ENCODE measurements around the gene DAG1. TPM values are rescaled to one million over a fixed set of nuclear protein-coding genes. Genes with fewer than 3 reads are reported as not detected.
A peak's percentile ranks its signal among the peaks of the same experiment; 100 is the strongest.

Gene DAG1
- total RNA-seq, 2 experiments from 2014 or later = 10.8 to 14.4 TPM

DNA sequence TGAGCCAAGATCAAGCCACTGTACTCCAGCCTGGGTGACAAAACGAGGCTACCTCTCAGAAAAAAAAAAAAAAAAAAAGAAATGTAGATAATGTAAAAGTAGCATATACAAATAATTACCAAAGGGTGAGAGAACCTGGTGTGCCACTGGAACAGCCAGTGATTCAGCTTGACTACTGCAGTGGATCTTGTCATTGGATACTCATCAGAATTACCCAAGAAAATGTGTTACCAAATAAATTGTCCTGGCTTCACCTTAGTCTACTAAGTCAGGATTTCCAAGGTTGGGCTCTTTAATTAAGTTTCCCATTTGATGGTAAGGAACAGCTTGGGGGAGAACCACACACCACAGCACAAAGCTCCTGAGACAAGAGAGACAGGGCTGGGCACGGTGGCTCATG lies 42.5 kb upstream of the DAG1 start:
- H3K27me3 Mint-ChIP-seq = no peaks in the 10 kb centered on the region
- CTCF ChIA-PET = interaction anchor here (0.7 to 0.9 kb wide), 2 partner anchors 22 to 41 kb away, joined by 3 read pairs; no protein-coding TSS in a partner anchor
- no peak overlapping the region for H3K27ac Mint-ChIP-seq

DNA sequence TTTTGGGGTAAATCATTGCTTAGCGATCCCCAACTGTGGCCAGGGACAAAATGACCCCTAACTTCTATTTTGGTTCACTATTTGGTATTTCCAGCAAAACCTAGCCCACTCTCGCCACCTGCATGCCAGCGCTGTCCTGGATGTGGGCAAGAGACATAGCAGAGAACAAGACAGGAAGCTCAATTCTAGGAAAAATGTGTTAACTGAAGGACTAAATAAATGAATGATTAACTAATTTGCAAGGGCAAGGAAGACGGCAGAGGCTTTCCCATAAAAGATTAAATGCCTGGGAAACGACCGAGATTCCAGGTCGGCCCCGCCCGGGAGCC lies 41.4 kb upstream of the DAG1 start:
- POLR2A ChIA-PET = interaction anchor here (0.7 to 3.8 kb wide), 11 partner anchors 10 to 335 kb away, joined by 3 to 11 read pairs (median 4); partner anchors contain the start of genes DAG1, RHOA and USP4
- CTCF ChIA-PET = interaction anchor here (0.7 to 1.4 kb wide), 7 partner anchors 12 to 20 kb away, joined by 3 to 8 read pairs (median 3); partner anchors contain the start of genes RHOA and TCTA
- ATAC-seq = peak; percentile 2
- Mint-ChIP-seq H3K9me3 (no peaks in the 10 kb centered on the region), H3K4me3 (peak overlapping the region; percentile 84), H3K36me3 (ENCODE audit: low read depth) (peaks cover 2% of the 10 kb centered on the region), H3K27ac (peak overlapping the region; percentile 94), H3K4me1 (ENCODE audit: low read depth) (peaks cover 18% of the 10 kb centered on the region), H3K27me3 (no peaks in the 10 kb centered on the region)
- intact Hi-C loops (cut with micrococcal nuclease) = no loop called here
- TF ChIP-seq, protein P1, sequence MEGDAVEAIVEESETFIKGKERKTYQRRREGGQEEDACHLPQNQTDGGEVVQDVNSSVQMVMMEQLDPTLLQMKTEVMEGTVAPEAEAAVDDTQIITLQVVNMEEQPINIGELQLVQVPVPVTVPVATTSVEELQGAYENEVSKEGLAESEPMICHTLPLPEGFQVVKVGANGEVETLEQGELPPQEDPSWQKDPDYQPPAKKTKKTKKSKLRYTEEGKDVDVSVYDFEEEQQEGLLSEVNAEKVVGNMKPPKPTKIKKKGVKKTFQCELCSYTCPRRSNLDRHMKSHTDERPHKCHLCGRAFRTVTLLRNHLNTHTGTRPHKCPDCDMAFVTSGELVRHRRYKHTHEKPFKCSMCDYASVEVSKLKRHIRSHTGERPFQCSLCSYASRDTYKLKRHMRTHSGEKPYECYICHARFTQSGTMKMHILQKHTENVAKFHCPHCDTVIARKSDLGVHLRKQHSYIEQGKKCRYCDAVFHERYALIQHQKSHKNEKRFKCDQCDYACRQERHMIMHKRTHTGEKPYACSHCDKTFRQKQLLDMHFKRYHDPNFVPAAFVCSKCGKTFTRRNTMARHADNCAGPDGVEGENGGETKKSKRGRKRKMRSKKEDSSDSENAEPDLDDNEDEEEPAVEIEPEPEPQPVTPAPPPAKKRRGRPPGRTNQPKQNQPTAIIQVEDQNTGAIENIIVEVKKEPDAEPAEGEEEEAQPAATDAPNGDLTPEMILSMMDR (IDR thresholded peaks at IDR 0.05) = no peak
- DNase-seq = peak; percentile 28

More for the DNA sequence above, 42.5 kb upstream of the DAG1 start:
- intact Hi-C loops (cut with micrococcal nuclease) = no loop called here
- Mint-ChIP-seq H3K4me1 (ENCODE audit: low read depth) (peaks cover 18% of the 10 kb centered on the region), H3K9me3 (no peaks in the 10 kb centered on the region), H3K36me3 (ENCODE audit: low read depth) (peaks cover 2% of the 10 kb centered on the region), H3K4me3 (peak overlapping the region; percentile 84)
- TF ChIP-seq, protein P1 (IDR thresholded peaks at IDR 0.05) = no peak
- POLR2A ChIA-PET = interaction anchor here (1.1 to 1.8 kb wide), 4 partner anchors 9 to 15 kb away, joined by 3 to 7 read pairs (median 4); no protein-coding TSS in a partner anchor
- DNase-seq = no peak
- ATAC-seq = no peak

DNA sequence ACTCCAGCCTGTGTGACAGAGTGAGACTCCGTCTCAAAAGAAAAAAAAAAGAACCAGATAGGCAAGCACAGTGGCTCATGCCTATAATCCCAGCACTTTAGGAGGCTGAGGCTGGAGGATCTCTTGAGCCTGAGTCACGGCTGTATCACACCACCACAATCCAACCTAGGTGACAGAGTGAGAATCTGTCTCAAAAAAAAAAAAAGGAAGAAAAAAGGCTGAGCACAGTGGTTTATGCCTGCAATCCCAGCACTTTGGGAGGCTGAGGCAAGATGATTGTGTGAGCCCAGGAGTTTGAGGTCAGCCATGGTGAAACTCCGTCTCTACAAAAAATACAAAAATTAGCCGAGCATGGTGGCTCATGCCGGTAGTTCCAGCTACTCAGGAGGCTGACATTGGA lies 35.3 kb upstream of the DAG1 start:
- no peak overlapping the region for H3K4me3 Mint-ChIP-seq
- peaks cover under 1% of the 10 kb centered on the region for H3K4me1 Mint-ChIP-seq (ENCODE audit: low read depth)
- H3K9me3 Mint-ChIP-seq = no peaks in the 10 kb centered on the region
- DNase-seq (no peak), ATAC-seq (no peak)
- H3K36me3 Mint-ChIP-seq (ENCODE audit: low read depth) = no peaks in the 10 kb centered on the region
- no peak overlapping the region for H3K27ac Mint-ChIP-seq
- H3K27me3 Mint-ChIP-seq = no peaks in the 10 kb centered on the region
- intact Hi-C loops (cut with micrococcal nuclease) = no loop called here
- ChIA-PET CTCF (no interaction called here), POLR2A (no interaction called here)
- TF ChIP-seq, protein P1 (IDR thresholded peaks at IDR 0.05) = no peak

DNA sequence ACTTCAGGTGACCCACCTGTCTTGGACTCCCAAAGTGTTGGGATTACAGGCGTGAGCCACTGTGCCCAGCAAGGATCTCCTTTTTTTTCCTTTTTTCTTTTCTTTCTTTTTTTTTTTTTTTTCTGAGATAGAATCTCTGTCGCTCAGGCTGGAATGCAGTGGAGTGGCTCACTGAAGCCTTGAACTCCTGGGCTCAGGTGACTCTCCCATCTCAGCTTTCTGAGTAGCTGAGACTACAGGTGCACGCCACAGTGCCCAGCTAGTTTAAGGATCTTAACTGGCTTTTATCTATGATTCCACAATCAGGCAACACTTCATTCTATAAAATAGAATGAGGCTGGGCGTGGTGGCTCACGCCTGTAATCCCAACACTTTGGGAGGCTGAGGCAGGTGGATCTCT lies 24.7 kb upstream of the DAG1 start:
- TF ChIP-seq, protein P1 (IDR thresholded peaks at IDR 0.05) = no peak
- Mint-ChIP-seq H3K4me1 (ENCODE audit: low read depth) (peaks cover 11% of the 10 kb centered on the region), H3K36me3 (ENCODE audit: low read depth) (no peaks in the 10 kb centered on the region), H3K4me3 (no peak overlapping the region), H3K27me3 (no peaks in the 10 kb centered on the region), H3K27ac (no peak overlapping the region), H3K9me3 (no peaks in the 10 kb centered on the region)
- ATAC-seq (no peak), DNase-seq (no peak)
- POLR2A ChIA-PET = interaction anchor here (1.1 to 1.6 kb wide), 2 partner anchors 30 to 106 kb away, joined by 3 to 5 read pairs; partner anchors contain the start of gene USP4
- CTCF ChIA-PET = interaction anchor here (0.8 to 3.6 kb wide), 7 partner anchors 17 to 358 kb away, joined by 3 to 23 read pairs (median 3); partner anchors contain the start of genes NICN1 and USP4
- intact Hi-C loops (cut with micrococcal nuclease) = loop anchor here (2.0 kb wide), 1 partner anchor 151 kb away; no protein-coding TSS in a partner anchor

DNA sequence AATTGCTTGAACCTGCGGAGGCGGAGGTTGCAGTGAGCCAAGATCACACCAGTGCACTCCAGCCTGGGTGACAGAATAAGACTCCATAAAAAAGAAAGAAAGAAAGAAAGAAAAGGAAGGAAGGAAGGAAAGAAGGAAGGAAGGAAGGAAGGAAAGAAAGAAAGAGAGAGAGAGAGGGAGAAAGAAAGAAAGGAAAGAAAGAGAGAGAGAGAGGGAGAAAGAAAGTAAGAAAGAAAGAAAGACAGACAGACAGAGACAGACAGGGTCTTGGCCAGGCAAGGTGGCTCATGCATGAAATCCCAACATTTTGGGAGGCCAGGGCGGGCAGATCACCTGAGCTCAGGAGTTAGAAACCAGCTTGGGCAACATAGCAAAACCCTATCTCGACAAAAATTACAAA lies 16.4 kb upstream of the DAG1 start:
- intact Hi-C loops (cut with micrococcal nuclease) = no loop called here
- Mint-ChIP-seq H3K27ac (no peak overlapping the region), H3K4me1 (ENCODE audit: low read depth) (peaks cover 5% of the 10 kb centered on the region), H3K4me3 (no peak overlapping the region), H3K36me3 (ENCODE audit: low read depth) (no peaks in the 10 kb centered on the region), H3K27me3 (no peaks in the 10 kb centered on the region), H3K9me3 (no peaks in the 10 kb centered on the region)
- TF ChIP-seq, protein P1 (IDR thresholded peaks at IDR 0.05) = no peak
- no peak for ATAC-seq
- DNase-seq = no peak
- CTCF ChIA-PET = interaction anchor here (1.4 to 1.8 kb wide), 2 partner anchors 38 to 114 kb away, joined by 6 to 8 read pairs; partner anchors contain the start of gene USP4
- POLR2A ChIA-PET = interaction anchor here (0.8 kb wide), 1 partner anchor 48 kb away, joined by 3 read pairs; no protein-coding TSS in a partner anchor

All from activated CD8-positive, alpha-beta T cell treated with anti-CD3 and anti-CD28 coated beads for 36 hours (primary cell).